ENCODE measurements around the gene RIOK1.
"Not testable (repeated sequence)": the region's sequence is repeated elsewhere in the genome, so short reads cannot be mapped to it uniquely, and the experiment has no call there.

RIOK1 gene

DNA sequence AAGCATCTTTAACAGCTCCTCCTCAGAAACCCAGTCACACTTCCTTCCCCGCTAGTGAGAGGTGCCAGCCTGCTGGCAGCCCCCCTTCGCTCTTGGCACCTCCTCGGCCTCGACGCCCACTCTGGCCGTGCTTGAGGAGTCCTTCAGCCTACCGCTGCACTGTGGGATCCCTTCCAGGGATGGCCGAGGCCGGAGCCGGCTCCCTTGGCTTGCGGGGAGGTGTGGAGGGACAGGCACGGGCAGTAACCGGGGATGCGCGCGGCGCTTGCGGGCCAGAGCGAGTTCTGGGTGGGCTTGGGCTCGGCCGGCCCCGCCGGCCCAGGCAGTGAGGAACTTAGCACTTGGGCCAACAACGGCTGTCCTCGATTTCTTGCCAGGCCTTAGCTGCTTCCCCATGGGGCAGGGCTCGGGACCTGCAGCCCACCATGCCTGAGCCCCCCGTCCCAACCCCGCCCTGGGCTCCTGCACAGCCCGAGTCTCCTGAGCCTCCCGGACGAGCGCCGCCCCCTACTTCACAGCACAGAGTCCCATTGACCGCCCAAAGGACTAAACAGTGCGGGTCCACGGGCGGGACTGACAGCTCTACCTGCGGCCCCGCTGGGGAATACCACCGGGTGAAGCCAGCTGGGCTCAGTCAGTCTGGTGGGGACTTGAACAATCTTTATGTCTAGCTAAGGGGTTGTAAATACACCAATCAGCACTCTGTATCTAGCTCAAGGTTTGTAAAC is 51.6 kb downstream of the RIOK1 start:
- no peak for DNase-seq (ENCODE audit: low read depth, low spot score)

- DNase-seq (ENCODE audit: low read depth, low spot score): no peak
These were observed 52.9 kb downstream of the RIOK1 start for GRCh38 chr6:7442467-7442866.

DNA sequence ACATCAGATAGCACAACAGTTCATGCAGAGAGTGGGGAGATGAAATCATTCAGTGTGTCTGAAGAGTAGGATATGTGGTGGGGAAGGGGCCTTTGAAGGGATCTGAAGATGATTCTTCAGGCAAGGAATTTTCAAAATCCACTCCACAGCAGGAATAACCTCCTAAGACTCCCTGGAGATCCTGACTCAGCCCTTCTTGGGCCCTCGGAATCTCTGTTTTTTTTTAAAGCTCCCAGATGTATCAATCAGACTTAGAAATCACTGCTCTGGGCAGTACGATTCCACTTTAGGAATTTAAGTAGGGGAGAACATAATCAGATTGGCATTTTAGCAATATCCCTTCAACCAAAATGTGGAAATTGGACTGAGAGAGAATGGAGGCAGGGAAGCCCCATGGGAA is 55.5 kb downstream of the RIOK1 start:
- DNase-seq (ENCODE audit: low read depth, low spot score): no peak

DNA sequence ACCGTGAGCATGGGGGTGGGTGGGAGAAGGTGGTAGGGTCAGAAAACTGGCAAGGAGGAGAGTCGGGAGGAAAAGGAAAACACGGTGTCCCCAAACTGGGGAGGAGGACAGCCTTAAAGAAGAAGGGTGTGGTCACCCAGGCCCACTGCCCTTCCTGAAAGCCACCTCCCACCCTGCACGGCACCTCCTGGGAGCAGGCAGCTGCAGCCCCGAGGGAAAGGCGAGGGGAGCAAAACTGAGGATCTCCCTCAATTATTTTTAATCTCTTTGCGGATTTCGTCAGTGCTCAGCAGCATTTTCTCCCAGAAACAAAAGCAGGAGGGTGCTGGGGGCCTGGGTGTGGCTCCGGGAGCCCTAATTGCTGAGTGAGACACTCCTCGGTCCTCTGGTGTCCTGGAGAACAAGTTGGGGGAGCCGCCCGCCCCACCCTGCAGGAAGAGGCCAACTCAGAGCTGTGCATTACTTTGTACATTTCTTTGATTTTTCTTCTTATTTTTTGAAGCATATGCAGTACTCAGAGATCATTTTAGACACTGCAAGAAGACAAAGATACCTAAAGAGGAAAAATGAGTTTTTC is 56.4 kb downstream of the RIOK1 start:
- no peak for DNase-seq (ENCODE audit: low read depth, low spot score)

- DNase-seq (ENCODE audit: low read depth, low spot score): no peak
These were observed 57.2 kb downstream of the RIOK1 start for GRCh38 chr6:7446619-7447325.

GRCh38 chr6:7448232-7448631 is 58.6 kb downstream of the RIOK1 start:
- DNase-seq (ENCODE audit: low read depth, low spot score): no peak

- DNase-seq (ENCODE audit: low read depth, low spot score): no peak
These were observed 59.4 kb downstream of the RIOK1 start for GRCh38 chr6:7449018-7449417.

- no peak for DNase-seq (ENCODE audit: low read depth, low spot score)
These were observed 61.7 kb downstream of the RIOK1 start for GRCh38 chr6:7451326-7451725.

GRCh38 chr6:7452898-7453297 is 63.3 kb downstream of the RIOK1 start:
- DNase-seq (ENCODE audit: low read depth, low spot score): no peak

- no peak for DNase-seq (ENCODE audit: low read depth, low spot score)
These were observed 65.2 kb downstream of the RIOK1 start for GRCh38 chr6:7454696-7455358.

DNA sequence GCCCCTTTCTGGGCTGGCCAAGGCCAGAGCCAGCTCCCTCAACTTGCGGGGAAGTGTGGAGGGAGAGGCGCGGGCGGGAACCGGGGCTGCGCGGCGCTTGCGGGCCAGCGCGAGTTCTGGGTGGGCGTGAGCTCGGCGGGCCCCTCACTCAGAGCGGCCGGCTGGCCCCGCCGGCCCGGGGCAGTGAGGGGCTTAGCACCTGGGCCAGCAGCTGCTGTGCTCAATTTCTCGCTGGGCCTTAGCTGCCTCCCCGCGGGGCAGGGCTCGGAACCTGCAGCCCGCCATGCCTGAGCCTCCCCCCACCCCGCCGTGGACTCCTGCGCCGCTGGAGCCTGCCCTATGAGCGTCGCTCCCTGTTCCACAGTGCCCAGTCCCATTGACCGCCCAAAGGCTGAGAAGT is 66.7 kb downstream of the RIOK1 start:
- DNase-seq (ENCODE audit: low read depth, low spot score): not testable (repeated sequence)

GRCh38 chr6:7461416-7461815 is 71.8 kb downstream of the RIOK1 start:
- DNase-seq (ENCODE audit: low read depth, low spot score): no peak

GRCh38 chr6:7463785-7464184 is 74.2 kb downstream of the RIOK1 start:
- DNase-seq (ENCODE audit: low read depth, low spot score): no peak

DNA sequence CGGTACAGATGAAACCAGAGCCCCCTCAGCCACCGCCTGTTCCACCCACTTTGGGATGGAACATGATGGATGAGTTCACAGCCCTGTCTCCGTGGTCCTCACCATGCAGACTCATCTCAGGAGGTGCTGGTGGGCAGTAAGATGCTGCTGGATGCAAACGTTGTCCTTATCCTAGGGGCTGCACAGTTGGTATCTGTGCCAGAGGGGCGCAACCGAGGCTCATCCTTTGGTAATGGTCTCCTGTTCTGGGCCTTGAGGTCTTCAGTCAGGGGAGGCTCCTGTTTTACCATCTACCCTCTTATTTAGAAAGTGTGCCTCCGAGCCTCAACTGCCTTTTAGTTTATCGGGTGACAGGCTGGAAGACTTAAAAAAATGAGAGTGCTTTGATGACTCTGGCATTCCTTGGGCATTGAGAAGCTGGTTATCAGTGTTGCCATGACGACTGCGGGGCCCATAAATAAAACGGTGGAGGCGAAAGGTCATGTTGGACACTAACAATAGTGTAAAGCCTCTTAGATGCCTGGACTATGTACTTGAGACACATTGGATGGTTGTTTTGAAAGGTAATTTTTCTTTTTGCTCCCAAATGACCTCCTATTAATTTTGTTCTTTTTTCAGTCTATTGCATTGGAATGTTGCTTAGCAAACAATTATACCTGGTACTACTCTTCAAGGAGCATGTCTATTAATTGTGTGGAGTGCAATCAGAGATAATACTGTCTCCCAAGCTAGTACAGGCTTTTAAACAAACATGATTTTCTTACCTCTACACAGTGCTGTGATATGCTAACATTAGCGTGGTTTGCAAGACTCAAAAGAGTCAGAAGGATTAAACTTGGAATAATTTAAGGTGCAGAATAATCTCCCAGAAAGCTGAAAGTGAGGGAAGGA is 77.6 kb downstream of the RIOK1 start:
- no peak for DNase-seq (ENCODE audit: low read depth, low spot score)

All from activated CD4-positive, CD25-positive, alpha-beta regulatory T cell treated with anti-CD3 and anti-CD28 coated beads, Interleukin-2, amount 50 U/mL, for 16 hours (primary cell).